Natural killer cell (primary cell): Measurements from ENCODE around the gene TAS2R41. TPM values are rescaled to one million over a fixed set of nuclear protein-coding genes. Genes with fewer than 3 reads are reported as not detected.

ENCODE experiments used
- ATAC-seq, 3 donors: fragments of 150-1000 bp in 2 of 3; fragments of 200-7000 bp in 1 of 3; cut with Tn5 transposase; 1 replicate in 1 of 3; 2 replicates in 2 of 3; pipeline ENCODE4 v1.10.0; 2021; ENCODE audit warnings: mild to moderate bottlenecking in 2 of 3, moderate library complexity in 2 of 3
- DNase-seq, 2 donors: peaks; one replicate each; pipeline versions ENCODE4 v3.0.0 to v3.0.0-alpha.2; 2013 to 2021; ENCODE audit warnings: mixed read lengths in 1 of 2
- H3K27ac ChIP-seq: one replicate; pipeline ENCODE4 v1.5.1; 2013; ENCODE audit warnings: mild to moderate bottlenecking, low read length
- H3K27me3 ChIP-seq: one replicate; pipeline ENCODE4 v1.6.1; 2013; ENCODE audit warnings: low read length; ENCODE audit not compliant: control insufficient read depth, insufficient read depth
- H3K36me3 ChIP-seq: one replicate; pipeline ENCODE4 v1.6.1; 2013; ENCODE audit warnings: low read length; ENCODE audit not compliant: control insufficient read depth, insufficient read depth
- H3K4me1 ChIP-seq: one replicate; pipeline ENCODE4 v1.6.1; 2013; ENCODE audit warnings: low read length; ENCODE audit not compliant: control insufficient read depth, insufficient read depth
- H3K4me3 ChIP-seq: one replicate; pipeline ENCODE4 v1.5.1; 2013; ENCODE audit warnings: low read length
- H3K9me3 ChIP-seq: one replicate; pipeline ENCODE4 v1.6.1; 2013; ENCODE audit warnings: low read length; ENCODE audit not compliant: control insufficient read depth, insufficient read depth
- H3K27ac Mint-ChIP-seq, 2 donors: one replicate each; pipeline ENCODE4 v1.8.0; 2022; ENCODE audit warnings: mild to moderate bottlenecking in 2 of 2, mixed read lengths in 2 of 2, moderate library complexity in 1 of 2
- H3K27me3 Mint-ChIP-seq, 2 donors: one replicate each; pipeline ENCODE4 v1.8.0; 2022; ENCODE audit warnings: low read depth in 2 of 2, mixed read lengths in 2 of 2
- H3K36me3 Mint-ChIP-seq: one replicate; pipeline ENCODE4 v1.8.0; 2022; ENCODE audit warnings: mixed read lengths
- H3K4me1 Mint-ChIP-seq, 2 donors: one replicate each; pipeline ENCODE4 v1.8.0; 2022; ENCODE audit warnings: mixed read lengths in 2 of 2
- H3K4me3 Mint-ChIP-seq: one replicate; pipeline ENCODE4 v1.8.0; 2022; ENCODE audit warnings: mild to moderate bottlenecking, moderate library complexity, mixed read lengths
- H3K9me3 Mint-ChIP-seq, 2 donors: one replicate each; pipeline ENCODE4 v1.8.0; 2022; ENCODE audit warnings: mixed read lengths in 2 of 2
- CTCF ChIP-seq: fragments of 200-600 bp; IDR thresholded peaks from one replicate; pipeline ENCODE4 v1.8.0; 2022; ENCODE audit warnings: antibody characterized with exemption
- WGBS: methylation state at CpG from one replicate; pipeline ENCODE4 v1.1.7; 2013; ENCODE audit warnings: missing lambda C conversion rate; ENCODE audit not compliant: insufficient coverage; 5-methylcytosine and 5-hydroxymethylcytosine counted together
- intact Hi-C: fragments of 100-400 bp; cut with micrococcal nuclease; formaldehyde crosslinking; loops from one replicate; pipeline ENCODE4 v1.14.2; 2022
- total RNA-seq, 4 donors: library from RNA; stranded (reverse); fragments of 120-200 nt in 1 of 4; gene quantifications; one replicate each; pipeline versions ENCODE4 v1.2.3 to v1.2.4, GENCODE V29; 2013 to 2022

TAS2R41 gene
- total RNA-seq, 3 donors from 2014 or later (not counting 1 experiment from before 2014, with no cell fraction given): not detected

GRCh38 chr7:143492799-143493739, 15.4 kb downstream of the TAS2R41 start:
- no peak for ATAC-seq
- no peak for TF ChIP-seq CTCF
- Mint-ChIP-seq H3K4me3 (no peak overlapping the region), H3K36me3 (no peaks in the 10 kb centered on the region), H3K9me3 (no peaks in the 10 kb centered on the region), H3K27ac (no peak overlapping the region), H3K27me3 (peaks cover 3 to 16% of the 10 kb centered on the region in 2 donors), H3K4me1 (no peaks in the 10 kb centered on the region)
- no peak for DNase-seq
- no peaks in the 10 kb centered on the region for H3K27me3 ChIP-seq
- intact Hi-C loops: no loop called here
- 95% methylated on average over 6 of the region's 6 CpGs for WGBS
- H3K4me1 ChIP-seq: no peaks in the 10 kb centered on the region
- no peaks in the 10 kb centered on the region for H3K36me3 ChIP-seq
- no peak overlapping the region for H3K27ac ChIP-seq
- H3K9me3 ChIP-seq: no peaks in the 10 kb centered on the region
- H3K4me3 ChIP-seq: no peak overlapping the region

GRCh38 chr7:143493751-143494150, 16.1 kb downstream of the TAS2R41 start:
- H3K9me3 Mint-ChIP-seq: no peaks in the 10 kb centered on the region
- no peaks in the 10 kb centered on the region for H3K36me3 Mint-ChIP-seq
- H3K4me1 ChIP-seq: no peaks in the 10 kb centered on the region
- H3K4me3 Mint-ChIP-seq: no peak overlapping the region
- no peaks in the 10 kb centered on the region for H3K9me3 ChIP-seq
- 89% methylated on average over 1 of the region's 1 CpG for WGBS
- no peak overlapping the region for H3K27ac Mint-ChIP-seq
- H3K36me3 ChIP-seq: no peaks in the 10 kb centered on the region
- TF ChIP-seq CTCF: no peak
- intact Hi-C loops: no loop called here
- H3K27ac ChIP-seq: no peak overlapping the region
- H3K4me3 ChIP-seq: no peak overlapping the region
- H3K27me3 Mint-ChIP-seq: peaks cover 3 to 16% of the 10 kb centered on the region in 2 donors
- no peaks in the 10 kb centered on the region for H3K4me1 Mint-ChIP-seq
- ATAC-seq (no peak), DNase-seq (peak in 1 of 2 donors; percentile 9)
- no peaks in the 10 kb centered on the region for H3K27me3 ChIP-seq

- intact Hi-C loops: no loop called here
- Histone ChIP-seq H3K36me3 (no peaks in the 10 kb centered on the region), H3K27me3 (no peaks in the 10 kb centered on the region), H3K27ac (no peak overlapping the region), H3K4me3 (no peak overlapping the region), H3K9me3 (no peaks in the 10 kb centered on the region), H3K4me1 (no peaks in the 10 kb centered on the region)
- no peak for ATAC-seq
- no peak for TF ChIP-seq CTCF
- H3K36me3 Mint-ChIP-seq: no peaks in the 10 kb centered on the region
- H3K4me3 Mint-ChIP-seq: no peak overlapping the region
- WGBS: 60% methylated on average over 1 of the region's 1 CpG
- H3K9me3 Mint-ChIP-seq: no peaks in the 10 kb centered on the region
- H3K27me3 Mint-ChIP-seq: peaks cover 0 to 16% of the 10 kb centered on the region in 2 donors
- no peak for DNase-seq
- H3K4me1 Mint-ChIP-seq: no peaks in the 10 kb centered on the region
- no peak overlapping the region for H3K27ac Mint-ChIP-seq
Observed at GRCh38 chr7:143494622-143495021, 16.9 kb downstream of the TAS2R41 start.
